HT1080 (cell line): ENCODE data around the gene EMC10. TPM values are rescaled to one million over a fixed set of nuclear protein-coding genes. Genes with fewer than 3 reads are reported as not detected.
A peak's percentile ranks its signal among the peaks of the same experiment; 100 is the strongest.
"Not testable (repeated sequence)": the region's sequence is repeated elsewhere in the genome, so short reads cannot be mapped to it uniquely, and the experiment has no call there.

Experiments
- DNase-seq: peaks from one replicate; pipeline ENCODE4 v3.0.0-alpha.2; 2015; ENCODE audit warnings: low read depth
- total RNA-seq: library from RNA; depleted of rRNA; stranded (reverse); fragments of >200 nt; shearing (Covaris generic); gene quantifications from 2 replicates; pipeline ENCODE4 v1.2.3, GENCODE V29; 2014

Gene EMC10
- total RNA-seq, 1 experiment from 2014 or later, result 102 TPM

- DNase-seq, result no peak
These were observed 36.9 kb downstream of the EMC10 start for GRCh38 chr19:50512999-50513745.

- no peak for DNase-seq
These were observed 37.5 kb downstream of the EMC10 start, which contains the start of gene ASPDH for GRCh38 chr19:50513746-50514345. Gene ASPDH, minus strand, starts transcription at chr19:50513913. Its CDS starts 90 bp downstream, at chr19:50513823.

GRCh38 chr19:50514346-50515167, 38.2 kb downstream of the EMC10 start:
- DNase-seq, result no peak

- DNase-seq, result no peak
These were observed 38.9 kb downstream of the EMC10 start for GRCh38 chr19:50515168-50515561.

- DNase-seq, result no peak
These were observed 40.1 kb downstream of the EMC10 start for GRCh38 chr19:50516456-50516855.

GRCh38 chr19:50516964-50517703, 40.8 kb downstream of the EMC10 start:
- no peak for DNase-seq

- DNase-seq, result no peak
These were observed 41.4 kb downstream of the EMC10 start for GRCh38 chr19:50517704-50518075.

- DNase-seq, result no peak
These were observed 42.0 kb downstream of the EMC10 start for GRCh38 chr19:50518091-50519005.

GRCh38 chr19:50519006-50519575, 42.8 kb downstream of the EMC10 start:
- no peak for DNase-seq

GRCh38 chr19:50520822-50521465, 44.6 kb downstream of the EMC10 start:
- no peak for DNase-seq

- DNase-seq, result no peak
These were observed 46.6 kb downstream of the EMC10 start for GRCh38 chr19:50522881-50523280.

- DNase-seq, result not testable (repeated sequence)
These were observed 51.7 kb downstream of the EMC10 start for GRCh38 chr19:50528052-50528451.

- DNase-seq, result no peak
These were observed 54.9 kb downstream of the EMC10 start for GRCh38 chr19:50531171-50531612.

GRCh38 chr19:50532952-50533351, 56.6 kb downstream of the EMC10 start:
- no peak for DNase-seq

GRCh38 chr19:50534478-50534877, 58.2 kb downstream of the EMC10 start:
- no peak for DNase-seq

GRCh38 chr19:50535672-50536187, 59.4 kb downstream of the EMC10 start:
- DNase-seq, result no peak

GRCh38 chr19:50536662-50537305, 60.5 kb downstream of the EMC10 start:
- no peak for DNase-seq

- DNase-seq, result no peak
These were observed 61.0 kb downstream of the EMC10 start for GRCh38 chr19:50537306-50537685.

GRCh38 chr19:50537769-50538230, 61.5 kb downstream of the EMC10 start:
- peak; percentile 80 for DNase-seq
